Measurements from ENCODE around the gene MYBPH. TPM values are rescaled to one million over a fixed set of nuclear protein-coding genes. Genes with fewer than 3 reads are reported as not detected.

The MYBPH gene
- total RNA-seq, 2 experiments from 2014 or later, result not detected

- Histone ChIP-seq H4K20me1 (ENCODE audit: insufficient read depth, low read length) (no peaks in the 10 kb centered on the region), H3K9me2 (ENCODE audit: insufficient read depth, low read length) (no peaks in the 10 kb centered on the region), H3K4me2 (ENCODE audit: low read length) (no peak overlapping the region), H2AFZ (ENCODE audit: low read length) (no peak overlapping the region), H3K79me2 (ENCODE audit: insufficient read depth, low read depth, low read length) (no peaks in the 10 kb centered on the region), H3K4me3 (ENCODE audit: low read depth, low read length, poor library complexity, severe bottlenecking) (no peak overlapping the region), H3K36me3 (ENCODE audit: insufficient read depth, low read length) (no peaks in the 10 kb centered on the region), H3K4me1 (ENCODE audit: insufficient read depth, low read length, poor library complexity, severe bottlenecking) (no peaks in the 10 kb centered on the region), H3K27ac (ENCODE audit: low read depth, low read length, poor library complexity, severe bottlenecking) (no peak overlapping the region), H3K9me3 (ENCODE audit: low read length) (no peaks in the 10 kb centered on the region)
- intact Hi-C loops (cut with micrococcal nuclease; ENCODE audit: unreplicated experiment), result loop anchor here (2.0 kb wide), 1 partner anchor 134 kb away; no protein-coding TSS in a partner anchor
- CTCF ChIA-PET (ENCODE audit: unreplicated experiment), result interaction anchor here (1.1 kb wide), 1 partner anchor 35 kb away, joined by 4 read pairs; no protein-coding TSS in a partner anchor
- POLR2A ChIA-PET, result no interaction called here
- BruUV-seq (replicated peaks), result no TSS peak
- TF ChIP-seq EZH2phosphoT487 (IDR thresholded peaks at IDR 0.05; ENCODE audit: borderline replicate concordance, low read depth, low read length) (no peak), CTCF (conservative IDR thresholded peaks at IDR 0.05; ENCODE audit: low read length) (peak; percentile 80)
- DNase-seq (ENCODE audit: low spot score), result peak; percentile 59
These were observed 3.2 kb downstream of the MYBPH start for GRCh38 chr1:203172184-203173010.

DNA sequence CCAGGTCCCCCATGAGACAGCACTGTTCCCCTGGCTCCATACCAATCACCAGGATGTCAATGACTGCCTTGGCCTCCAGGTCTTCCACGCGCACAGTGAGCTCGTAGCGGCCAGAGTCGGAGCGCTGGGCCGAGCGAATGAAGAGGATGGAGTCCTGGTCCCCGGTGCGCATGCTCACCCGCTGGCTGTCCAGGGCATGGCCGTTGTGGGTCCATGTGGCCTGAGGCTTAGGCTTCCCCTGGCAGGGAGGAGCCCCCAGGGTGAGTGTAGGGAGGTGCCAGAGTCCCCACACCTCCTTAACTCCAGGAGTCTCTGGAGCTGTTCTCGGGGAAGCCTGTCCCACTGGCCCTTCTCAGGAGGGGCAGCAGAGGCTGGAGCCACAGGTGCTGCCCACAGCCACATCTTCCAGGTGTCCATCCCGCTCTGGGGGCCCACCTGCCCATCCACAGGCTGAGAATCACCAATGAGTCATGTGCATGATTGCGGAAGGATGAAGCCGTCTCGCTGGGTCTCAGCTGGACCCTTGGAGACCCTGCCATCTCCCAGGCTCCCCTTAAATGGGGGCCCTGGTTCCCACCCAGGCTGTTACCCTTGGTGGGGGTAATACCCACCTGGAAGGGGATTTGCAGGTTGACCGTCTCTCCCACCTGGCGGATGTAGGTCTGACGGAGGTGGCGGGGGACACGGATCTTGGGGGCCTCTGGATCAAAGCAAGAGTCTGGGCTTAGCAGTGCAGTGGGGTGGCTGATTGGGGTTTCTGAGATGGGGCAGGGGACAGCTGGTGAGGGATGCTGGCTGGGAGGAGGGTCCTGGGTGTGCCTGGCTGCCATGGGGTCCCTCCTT is 4.1 kb downstream of the MYBPH start:
- Histone ChIP-seq H2AFZ (ENCODE audit: low read length) (no peak overlapping the region), H3K4me3 (ENCODE audit: low read depth, low read length, poor library complexity, severe bottlenecking) (no peak overlapping the region), H3K9me2 (ENCODE audit: insufficient read depth, low read length) (no peaks in the 10 kb centered on the region), H3K36me3 (ENCODE audit: insufficient read depth, low read length) (no peaks in the 10 kb centered on the region), H3K27ac (ENCODE audit: low read depth, low read length, poor library complexity, severe bottlenecking) (no peak overlapping the region), H3K4me1 (ENCODE audit: insufficient read depth, low read length, poor library complexity, severe bottlenecking) (no peaks in the 10 kb centered on the region), H3K9me3 (ENCODE audit: low read length) (no peaks in the 10 kb centered on the region), H4K20me1 (ENCODE audit: insufficient read depth, low read length) (no peaks in the 10 kb centered on the region), H3K79me2 (ENCODE audit: insufficient read depth, low read depth, low read length) (no peaks in the 10 kb centered on the region), H3K4me2 (ENCODE audit: low read length) (no peak overlapping the region)
- no peak for DNase-seq (ENCODE audit: low spot score)
- BruUV-seq (replicated peaks), result no TSS peak
- ChIA-PET POLR2A (no interaction called here), CTCF (ENCODE audit: unreplicated experiment) (interaction anchor here (0.6 kb wide), 1 partner anchor 420 kb away, joined by 3 read pairs; no protein-coding TSS in a partner anchor)
- TF ChIP-seq EZH2phosphoT487 (IDR thresholded peaks at IDR 0.05; ENCODE audit: borderline replicate concordance, low read depth, low read length) (no peak), CTCF (conservative IDR thresholded peaks at IDR 0.05; ENCODE audit: low read length) (no peak)
- intact Hi-C loops (cut with micrococcal nuclease; ENCODE audit: unreplicated experiment), result loop anchor here (2.0 kb wide), 1 partner anchor 133 kb away; no protein-coding TSS in a partner anchor
